GM19372 (cell line): ENCODE measurements around the gene POM121L2.
"Not testable (repeated sequence)": the region's sequence is repeated elsewhere in the genome, so short reads cannot be mapped to it uniquely, and the experiment has no call there.

ENCODE experiments used
- ATAC-seq: cut with Tn5 transposase; IDR thresholded peaks from one replicate; pipeline ENCODE4 v1.9.1; 2021; ENCODE audit warnings: mild to moderate bottlenecking, low read depth, moderate library complexity; ENCODE audit not compliant: unreplicated experiment

POM121L2 gene

DNA sequence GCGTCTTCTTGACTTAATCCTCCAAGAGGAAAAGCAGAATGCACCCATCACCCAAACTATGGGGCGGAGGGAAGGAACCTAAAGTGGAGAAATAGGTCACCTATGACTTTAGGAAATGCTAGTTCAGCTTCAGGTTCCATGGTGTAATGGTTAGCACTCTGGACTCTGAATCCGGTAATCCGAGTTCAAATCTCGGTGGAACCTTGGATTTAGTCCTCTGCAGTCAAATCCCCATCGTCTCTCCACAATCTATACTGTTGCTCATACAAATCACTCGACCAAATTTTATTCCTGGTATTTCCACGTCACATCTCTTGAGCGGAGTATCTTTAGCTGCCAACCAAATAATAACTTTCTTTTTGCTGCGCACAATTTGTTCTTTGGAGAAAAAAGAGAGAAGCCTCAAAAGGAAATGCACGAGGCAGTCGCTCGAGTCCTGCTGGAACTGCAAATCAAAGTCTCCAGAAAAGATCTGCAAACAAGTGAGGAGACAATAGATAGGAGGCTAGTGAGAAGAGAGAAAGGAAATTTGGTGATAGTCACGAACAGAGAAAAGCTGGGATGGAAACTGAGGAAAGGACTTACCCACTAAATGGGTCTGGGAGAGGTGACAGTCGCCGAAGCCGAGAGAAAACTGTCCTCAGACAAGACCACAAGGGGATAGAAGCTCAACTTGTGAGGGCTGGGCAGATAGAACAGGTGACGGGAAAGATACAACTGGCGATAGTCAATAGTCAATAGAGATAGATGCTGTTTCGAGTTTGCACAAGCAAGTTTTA lies 16.6 kb downstream of the POM121L2 start:
- ATAC-seq = no peak

DNA sequence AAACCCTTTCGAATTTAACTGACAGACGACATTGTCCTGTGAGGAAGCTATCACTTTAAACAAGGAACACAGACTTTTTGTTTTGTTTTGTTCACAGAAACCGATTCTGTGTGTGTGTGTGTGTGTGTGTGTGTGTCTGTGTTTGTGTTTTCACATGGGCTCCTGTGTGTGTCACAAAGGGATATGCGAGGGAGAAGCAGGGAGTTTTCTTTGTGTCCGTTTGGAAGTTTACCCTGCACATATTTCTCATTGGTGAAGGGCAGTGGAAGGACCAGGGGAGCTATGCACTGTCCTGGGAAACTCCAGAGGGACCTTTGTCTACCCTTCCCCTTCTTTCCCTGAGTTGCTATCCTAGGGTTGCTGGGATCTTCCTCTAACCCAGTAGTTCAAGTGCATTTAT lies 17.7 kb downstream of the POM121L2 start:
- no peak for ATAC-seq

DNA sequence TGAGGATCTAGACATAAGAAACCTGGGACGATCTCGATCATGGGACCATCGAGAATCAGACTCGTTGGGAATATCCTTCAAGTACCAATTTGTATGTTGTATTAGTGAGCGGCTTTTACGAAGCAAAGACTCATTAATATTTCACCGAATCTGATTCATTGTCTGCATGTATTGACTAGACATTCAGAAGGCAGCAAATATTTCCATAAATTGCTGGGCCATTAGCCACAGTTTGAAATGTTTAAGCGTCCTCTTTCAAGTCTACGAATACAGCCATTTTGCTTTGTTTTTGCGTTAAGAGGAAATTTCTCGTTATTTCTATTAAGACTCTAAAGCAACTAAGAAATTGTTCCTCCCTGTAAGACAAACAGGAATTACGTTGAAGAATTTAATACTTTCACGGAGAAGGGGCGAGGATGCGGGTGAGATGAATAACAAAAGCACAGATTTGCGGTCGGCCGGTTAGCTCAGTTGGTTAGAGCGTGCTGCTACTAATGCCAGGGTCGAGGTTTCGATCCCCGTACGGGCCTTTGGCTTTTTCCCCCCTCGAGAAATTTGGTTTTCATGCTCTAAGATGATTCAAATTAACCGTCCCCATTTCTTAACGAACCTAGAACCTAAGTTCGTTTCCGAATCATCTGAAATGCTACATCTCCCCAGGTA lies 18.5 kb downstream of the POM121L2 start:
- ATAC-seq = no peak

DNA sequence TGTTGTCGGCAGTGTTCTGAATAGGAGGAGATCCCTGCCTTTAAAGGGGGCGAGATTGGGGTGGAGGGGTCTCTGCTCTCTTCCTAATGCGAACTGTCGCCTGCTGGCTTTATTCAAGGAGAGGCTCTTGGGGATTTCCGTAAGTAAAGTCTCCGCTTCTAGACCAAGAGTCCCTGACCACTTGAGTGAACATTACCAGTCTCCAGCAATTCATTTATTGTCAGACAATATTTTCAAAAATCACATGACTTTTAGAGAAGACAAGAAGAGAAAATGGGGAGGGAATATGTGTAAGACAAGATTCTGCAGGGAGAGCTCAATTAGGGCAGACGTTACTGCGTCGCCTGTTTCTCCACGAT lies 21.2 kb downstream of the POM121L2 start:
- no peak for ATAC-seq

DNA sequence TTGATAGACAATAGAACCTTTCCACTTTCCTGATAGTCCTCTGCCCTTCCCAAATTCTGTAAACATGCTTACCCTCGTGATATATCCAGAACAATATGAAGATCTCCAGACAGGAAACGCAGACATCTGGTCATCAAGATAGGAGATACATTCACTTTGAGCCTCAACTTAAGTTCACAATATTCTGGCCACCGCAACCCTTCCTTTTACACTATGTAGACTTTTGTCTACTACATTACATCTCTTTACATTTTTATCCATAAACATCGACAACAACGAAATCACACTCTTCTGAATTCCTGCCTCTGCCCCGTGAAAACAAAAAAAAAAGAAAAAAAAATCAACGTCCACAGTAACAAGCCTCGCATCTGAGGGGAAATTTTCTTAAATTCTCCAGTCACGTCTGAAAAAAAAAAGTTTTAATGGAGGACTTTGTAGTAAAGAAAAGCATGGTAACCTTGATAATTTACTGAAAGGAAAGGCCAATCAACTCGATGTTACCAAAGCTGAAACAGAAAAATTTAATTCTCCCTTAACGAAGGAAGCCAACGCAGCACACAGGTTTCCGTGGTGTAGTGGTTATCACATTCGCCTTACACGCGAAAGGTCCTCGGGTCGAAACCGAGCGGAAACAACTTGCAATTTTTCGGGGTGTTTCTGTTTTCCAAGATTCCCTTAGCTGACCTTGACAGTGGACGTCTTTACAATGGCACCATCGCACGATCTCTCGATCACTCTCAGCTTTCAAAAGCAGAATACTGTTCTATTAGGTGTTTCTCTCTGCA lies 21.8 kb downstream of the POM121L2 start:
- no peak for ATAC-seq

DNA sequence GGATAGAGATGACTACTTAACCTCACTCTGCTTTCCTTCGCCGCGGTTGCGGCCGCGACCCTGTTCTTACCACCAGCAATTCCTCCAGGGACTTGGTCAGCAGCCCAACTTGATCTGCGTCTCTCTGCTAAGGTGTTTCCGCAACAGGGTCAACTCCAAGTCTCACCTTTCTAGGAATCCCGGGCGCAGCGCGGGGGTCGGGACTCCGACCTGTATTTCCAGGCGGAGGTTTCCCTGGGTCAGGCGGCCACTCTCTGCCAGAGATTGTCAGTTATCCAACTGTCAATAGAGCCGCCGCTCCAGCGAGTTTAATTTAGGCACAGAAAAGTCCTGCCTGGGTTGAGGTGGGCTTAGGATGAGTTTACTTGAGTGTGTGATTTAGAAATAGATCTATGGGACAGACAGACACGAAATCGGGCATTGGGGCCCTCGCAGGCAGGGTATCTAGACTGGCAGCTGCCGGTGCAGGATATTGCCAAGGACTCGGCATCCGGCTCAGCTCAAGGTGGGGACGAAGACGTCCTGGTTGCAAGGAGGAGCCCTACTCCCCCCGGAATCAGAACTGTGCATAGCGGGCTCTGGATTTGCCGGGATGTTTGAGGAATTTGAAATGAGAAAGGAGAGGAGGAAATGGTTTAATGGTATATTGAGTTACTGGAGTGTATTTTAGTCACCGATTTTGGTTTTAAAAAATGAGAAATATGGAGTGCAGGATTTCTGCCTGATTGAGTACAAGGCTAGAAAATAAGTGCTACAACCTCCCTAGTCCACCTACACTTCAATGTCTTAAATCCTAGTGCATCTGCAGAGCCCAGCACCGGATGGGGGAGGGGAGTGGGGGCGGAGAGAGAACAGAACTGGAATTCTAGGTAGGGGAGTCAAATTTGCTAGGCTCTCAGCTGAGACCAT lies 23.7 kb downstream of the POM121L2 start:
- ATAC-seq = no peak

DNA sequence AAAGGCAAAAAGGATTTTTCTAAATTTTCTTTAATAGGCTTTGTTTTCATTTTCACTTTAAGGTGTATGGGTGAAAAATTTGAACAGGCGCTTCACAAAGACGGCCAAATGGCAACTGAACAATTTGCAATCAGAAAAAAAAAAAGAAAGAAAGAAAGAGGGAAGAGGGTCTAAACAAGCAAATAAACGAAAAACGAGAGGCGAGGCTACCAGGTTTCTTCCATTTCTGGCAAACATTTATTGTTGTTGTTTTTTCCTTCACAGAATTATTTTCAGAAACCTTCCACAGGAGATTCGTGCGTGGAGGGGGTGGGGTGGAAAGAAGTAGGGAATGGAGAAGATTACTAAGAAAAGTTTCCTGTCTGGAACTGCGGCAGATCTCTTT lies 24.3 kb downstream of the POM121L2 start:
- ATAC-seq = no peak

DNA sequence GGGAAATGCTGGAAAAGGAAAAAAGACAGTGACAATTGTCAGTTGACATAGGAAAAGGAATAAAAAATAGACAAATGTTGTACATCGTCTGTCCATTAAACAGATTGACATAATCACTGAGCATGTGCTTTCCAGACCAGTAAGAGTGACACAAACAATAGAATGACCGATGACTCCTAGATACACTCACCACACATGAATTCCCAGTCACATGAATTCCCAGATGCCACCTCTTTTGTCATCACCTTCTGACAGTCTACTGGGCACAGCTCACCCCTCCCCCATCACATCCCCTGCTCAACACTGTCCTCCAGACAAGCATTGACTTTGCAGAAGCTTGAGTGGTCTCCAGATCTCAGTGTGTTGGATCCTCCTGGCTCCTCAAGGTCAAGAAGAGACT lies 25.9 kb downstream of the POM121L2 start:
- no peak for ATAC-seq

DNA sequence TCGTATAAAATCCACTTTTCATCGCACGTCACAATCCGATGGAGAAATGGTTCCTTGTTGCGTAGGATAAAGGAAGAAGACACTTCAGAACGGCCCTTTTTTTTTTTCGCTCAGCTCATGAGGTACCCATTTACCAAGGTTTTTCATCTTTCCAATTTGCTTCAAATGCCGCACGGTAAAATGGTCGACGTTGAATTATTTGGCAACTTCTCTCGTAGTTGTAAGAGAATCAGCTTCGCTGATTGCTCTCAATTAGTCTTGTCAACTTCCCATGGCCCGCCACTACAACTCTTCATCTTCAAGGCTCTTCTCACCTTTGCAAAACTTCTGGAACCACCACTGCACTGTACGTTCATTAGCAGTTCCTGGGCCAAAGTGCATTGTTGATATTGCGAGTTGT lies 28.8 kb downstream of the POM121L2 start:
- no peak for ATAC-seq

DNA sequence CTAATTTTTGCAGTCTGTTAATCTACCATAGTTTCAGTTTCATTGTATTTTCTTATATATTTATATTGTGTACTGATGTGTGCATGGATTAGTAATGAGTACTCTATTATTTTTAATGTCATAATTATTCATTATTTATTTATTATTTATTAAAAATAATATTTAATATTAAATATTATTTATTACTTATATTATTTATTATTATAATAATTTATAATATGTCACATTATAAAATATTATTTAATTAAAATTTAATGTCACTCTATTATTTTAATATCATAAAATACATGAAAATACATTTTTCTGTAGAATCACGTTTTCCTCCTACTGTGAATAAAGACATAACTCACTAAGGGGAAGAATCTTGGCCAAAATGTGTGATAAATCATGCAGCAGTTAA lies 30.5 kb downstream of the POM121L2 start:
- ATAC-seq = no peak

DNA sequence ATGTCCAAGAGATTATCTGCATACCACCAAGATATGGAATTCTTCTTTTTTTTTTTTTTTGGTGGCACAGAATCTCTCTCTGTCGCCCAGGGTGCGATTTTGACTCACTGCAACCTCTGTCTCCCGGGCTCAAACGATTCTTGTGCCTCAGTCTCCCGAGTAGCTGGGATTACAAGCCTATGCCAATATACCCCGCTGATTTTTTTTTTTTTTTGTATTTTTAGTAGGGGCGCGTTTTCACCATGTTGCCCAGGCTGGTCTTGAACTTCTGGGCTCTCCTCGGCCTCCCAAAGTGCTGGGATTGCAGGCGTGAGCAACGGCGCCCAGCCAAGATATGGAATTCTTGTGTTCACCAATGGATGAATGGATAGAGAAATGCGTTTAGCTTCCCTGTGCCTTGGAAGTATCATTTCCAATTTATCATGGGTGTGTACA lies 31.0 kb downstream of the POM121L2 start:
- no peak for ATAC-seq

DNA sequence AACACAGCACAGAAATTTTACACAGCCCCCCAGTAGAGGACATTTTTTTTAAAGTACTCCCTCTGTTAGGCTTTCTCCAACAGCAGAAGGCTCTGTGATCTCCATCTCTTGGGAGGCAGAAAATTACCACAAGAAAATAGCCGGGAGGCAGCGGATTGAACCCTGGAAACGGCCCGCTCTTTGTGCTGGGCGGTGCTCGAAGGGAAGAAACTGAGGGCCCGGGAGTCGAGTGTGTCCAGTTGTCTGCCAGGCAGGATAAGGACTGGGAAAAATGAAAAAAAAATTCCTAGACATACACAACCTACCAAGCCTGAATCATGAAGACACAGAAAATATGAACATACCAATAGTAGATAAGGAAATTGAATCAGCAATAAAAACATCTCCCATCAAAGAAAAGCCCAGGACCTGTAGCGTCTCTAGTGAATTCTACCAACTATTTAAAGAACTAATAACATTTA lies 31.5 kb downstream of the POM121L2 start:
- no peak for ATAC-seq

DNA sequence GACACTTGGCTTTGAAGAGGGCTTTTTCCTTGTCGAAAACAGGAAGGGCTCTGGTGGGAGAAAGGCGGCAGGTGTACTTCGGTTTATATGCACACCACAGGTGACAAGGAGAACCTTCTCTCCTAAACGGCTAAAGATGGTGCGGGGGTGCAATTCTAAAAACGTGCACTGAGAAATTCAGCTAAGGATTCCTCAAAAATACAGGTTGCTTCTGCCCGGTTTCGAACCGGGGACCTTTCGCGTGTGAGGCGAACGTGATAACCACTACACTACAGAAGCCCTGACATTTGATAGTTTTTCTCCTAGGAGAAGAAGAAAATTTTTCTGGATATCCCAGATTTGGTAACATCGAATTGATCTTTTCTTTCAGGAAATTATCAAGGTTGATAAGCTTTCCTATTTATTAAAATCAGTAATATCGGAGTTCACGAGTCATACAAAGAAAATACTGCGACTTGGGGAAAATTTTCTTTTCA lies 32.0 kb downstream of the POM121L2 start:
- ATAC-seq = no peak

DNA sequence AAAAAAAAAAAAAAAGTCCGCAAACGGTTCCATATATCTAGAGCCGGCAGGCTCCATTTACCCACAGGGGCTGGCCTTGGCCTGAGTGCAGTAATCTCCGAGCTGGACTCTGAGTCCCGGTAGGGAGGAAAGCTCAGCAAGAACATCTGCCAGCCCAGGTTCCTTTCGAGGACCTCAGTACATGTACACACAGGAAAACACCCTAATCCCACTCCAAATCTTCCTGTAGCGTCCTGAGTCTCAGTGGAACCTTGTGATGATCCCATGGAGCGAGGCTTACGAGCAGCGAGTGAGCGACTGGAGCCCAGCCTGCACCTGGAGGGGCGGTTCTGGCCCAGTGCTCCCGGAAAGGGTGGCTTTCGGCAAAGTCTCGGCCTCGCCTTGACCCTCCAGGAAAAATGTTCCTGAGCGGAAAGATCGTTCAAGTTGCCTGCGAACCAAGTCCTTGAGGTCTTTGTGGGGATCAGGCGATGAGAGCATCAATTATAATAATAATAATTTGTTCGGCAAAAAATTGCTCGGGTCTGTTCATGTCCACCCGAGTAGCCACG lies 32.5 kb downstream of the POM121L2 start:
- ATAC-seq = no peak

DNA sequence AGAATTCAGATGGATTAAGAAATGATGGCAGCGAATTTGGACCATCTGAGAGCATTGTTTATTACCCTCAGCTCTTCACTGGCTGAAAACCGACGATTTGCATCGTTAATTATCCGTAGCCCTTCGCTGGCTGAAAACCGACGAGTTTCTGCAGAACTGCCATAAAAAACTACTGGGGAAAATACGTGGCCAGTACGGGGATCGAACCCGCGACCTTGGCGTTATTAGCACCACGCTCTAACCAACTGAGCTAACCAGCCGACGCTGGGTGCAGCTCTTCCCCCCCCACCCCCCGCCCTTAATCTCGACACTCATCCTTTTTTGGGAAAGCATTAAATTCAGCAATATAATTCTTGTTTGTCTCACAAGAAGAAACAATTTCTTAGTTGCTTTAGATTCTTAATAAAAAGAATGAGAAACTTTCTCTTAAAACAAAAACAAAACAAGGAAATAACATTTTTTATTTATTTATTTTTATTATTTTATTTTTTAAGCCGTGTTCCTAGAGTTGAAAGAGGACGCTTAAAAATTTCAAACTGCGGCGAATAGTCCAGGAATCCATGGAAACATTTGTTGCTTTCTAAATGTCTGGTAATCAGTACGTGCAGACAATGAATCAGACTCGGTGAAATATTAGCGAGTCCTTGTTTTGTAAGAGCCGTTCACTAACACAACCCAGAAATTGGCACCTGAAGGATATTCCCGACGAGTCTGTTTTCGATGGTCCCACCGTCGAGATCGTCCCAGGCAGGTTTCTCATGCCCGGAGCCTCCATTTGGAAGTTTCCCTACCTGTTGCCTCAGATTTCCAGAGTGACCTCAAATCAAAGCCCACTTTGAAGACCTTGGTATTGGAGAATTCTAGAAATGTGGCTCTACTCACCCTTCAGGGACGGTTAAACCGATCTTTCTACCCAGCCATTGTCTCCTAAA lies 36.8 kb downstream of the POM121L2 start:
- ATAC-seq = no peak

DNA sequence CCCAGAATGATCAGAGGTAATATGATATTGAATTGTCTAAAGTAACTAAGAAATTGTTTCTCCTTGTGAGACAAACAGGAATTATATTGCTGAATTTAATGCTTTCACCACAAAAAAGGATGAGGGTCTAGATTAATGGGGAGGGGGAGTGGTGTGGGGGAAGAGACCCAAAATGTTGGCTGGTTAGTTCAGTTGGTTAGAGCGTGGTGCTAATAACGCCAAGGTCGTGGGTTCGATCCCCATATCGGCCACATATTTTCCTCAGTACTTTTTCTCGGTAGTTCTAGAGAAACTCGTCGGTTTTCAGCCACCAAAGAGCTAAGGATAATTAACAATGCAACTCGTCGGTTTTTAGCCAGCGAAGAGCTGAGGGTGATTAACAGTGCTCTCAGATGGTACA lies 38.3 kb downstream of the POM121L2 start:
- no peak for ATAC-seq

DNA sequence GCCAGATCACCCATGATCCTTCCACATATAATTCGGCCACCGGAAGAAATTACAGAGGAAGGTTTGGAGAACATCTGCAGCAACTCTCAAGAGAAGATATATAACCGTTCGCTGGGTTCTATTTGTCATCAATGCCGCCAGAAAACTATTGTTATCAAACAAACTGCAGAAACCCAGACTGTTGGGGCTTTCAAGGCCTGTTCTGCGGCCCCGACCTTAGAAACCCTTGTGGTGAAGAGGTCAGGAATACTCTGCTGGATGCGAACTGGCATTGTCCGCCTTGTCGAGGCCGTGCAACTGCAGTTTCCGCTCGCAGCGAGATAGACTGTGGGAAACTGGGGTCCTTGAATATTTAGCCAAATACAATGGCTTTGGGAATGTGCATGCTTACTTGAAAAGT lies 43.3 kb downstream of the POM121L2 start:
- ATAC-seq = no peak

DNA sequence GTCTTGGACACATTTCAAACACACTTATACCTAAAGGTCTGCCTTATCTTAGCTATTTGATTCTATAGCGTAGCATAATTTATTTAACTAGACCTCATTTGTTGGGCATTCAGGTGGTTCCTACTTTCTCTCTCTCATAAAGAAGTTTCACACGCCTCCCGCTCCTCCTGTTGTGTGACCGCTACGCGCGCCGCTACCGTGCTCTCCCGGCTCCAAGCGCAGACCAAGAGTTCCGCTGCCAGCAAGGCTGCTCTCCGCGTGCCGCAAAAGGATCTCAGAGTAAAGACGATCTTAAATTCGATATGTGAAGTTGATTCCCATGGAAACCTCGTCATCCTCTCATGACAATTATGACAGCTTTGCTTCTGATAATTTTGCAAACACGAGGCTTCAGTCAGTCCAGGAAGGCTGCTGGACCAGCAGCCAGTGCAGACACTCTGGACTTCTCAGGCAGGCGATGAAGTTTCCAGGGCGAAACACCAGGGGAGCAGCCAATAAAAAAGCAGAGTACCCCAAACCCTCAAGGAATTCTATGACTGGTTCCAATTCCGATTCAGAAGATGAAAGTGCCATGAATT lies 44.1 kb downstream of the POM121L2 start:
- ATAC-seq = no peak

DNA sequence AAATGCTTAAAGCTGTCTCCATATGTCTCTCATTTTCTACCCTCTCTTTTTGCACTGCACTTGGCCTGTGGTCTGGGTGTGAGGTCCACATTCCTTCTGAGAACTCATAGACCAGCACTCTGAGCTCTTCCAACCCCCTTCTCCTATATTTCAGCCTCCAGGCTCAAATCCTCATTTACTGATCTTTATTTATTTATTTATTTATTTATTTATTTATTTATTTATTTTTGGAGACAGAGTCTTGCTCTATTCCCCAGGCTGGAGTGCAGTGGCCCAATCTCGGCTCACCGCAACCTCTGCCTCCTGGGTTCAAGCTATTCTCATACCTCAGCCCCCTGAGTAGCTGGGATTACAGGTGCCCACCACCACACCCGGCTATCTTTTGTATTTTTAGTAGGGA lies 45.1 kb downstream of the POM121L2 start:
- not testable (repeated sequence) for ATAC-seq
